Measurements from ENCODE around the gene VIM. TPM values are rescaled to one million over a fixed set of nuclear protein-coding genes. Genes with fewer than 3 reads are reported as not detected.
A peak's percentile ranks its signal among the peaks of the same experiment; 100 is the strongest.

VIM gene
- total and polyA plus RNA-seq, 10 donors = 510 to 2,377 (median 1,295) TPM

DNA sequence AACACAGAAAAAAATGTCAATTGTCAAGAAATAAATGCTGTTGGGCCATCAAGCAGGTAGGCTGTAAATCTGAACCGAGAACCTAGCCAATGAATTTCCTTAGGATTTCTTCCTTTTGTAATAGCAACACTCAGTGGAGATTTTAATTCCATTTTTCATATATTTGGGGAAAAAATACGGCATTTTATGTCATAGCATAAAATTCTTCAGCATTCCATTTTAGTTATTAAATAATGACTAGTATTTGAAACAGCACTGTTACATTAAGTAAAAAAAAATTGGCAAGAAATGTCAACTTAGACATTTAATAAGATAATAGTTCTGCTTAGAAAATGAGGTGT, 12.3 kb upstream of the VIM start:
- WGBS, 5 donors = 85 to 95% (median 91%) methylated on average over 2 of the region's 2 CpGs
- Histone ChIP-seq H3K4me1 (peaks cover 4 to 70% (median 29%) of the 10 kb centered on the region in 6 donors), H3K9me3 (no peaks in the 10 kb centered on the region), H3K27ac (peak overlapping the region; percentile 53 to 92 (median 83)), H3K36me3 (no peaks in the 10 kb centered on the region), H3K27me3 (replicated peaks in 1 of 7) (no peaks in the 10 kb centered on the region), H3K4me3 (peak overlapping the region in 1 of 8 donors; percentile 49)
- intact Hi-C loops (cut with DNase I; ENCODE audit: low total_unique reads) = no loop called here
- no peak for DNase-seq
- TF ChIP-seq POLR2AphosphoS5 (IDR thresholded peaks at IDR 0.05) (no peak), POLR2A (IDR thresholded peaks at IDR 0.05) (no peak)
- TF ChIP-seq, protein P1, sequence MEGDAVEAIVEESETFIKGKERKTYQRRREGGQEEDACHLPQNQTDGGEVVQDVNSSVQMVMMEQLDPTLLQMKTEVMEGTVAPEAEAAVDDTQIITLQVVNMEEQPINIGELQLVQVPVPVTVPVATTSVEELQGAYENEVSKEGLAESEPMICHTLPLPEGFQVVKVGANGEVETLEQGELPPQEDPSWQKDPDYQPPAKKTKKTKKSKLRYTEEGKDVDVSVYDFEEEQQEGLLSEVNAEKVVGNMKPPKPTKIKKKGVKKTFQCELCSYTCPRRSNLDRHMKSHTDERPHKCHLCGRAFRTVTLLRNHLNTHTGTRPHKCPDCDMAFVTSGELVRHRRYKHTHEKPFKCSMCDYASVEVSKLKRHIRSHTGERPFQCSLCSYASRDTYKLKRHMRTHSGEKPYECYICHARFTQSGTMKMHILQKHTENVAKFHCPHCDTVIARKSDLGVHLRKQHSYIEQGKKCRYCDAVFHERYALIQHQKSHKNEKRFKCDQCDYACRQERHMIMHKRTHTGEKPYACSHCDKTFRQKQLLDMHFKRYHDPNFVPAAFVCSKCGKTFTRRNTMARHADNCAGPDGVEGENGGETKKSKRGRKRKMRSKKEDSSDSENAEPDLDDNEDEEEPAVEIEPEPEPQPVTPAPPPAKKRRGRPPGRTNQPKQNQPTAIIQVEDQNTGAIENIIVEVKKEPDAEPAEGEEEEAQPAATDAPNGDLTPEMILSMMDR (IDR thresholded peaks at IDR 0.05 in 8 of 11, conservative IDR thresholded peaks at IDR 0.05 in 3 of 11) = no peak

DNA sequence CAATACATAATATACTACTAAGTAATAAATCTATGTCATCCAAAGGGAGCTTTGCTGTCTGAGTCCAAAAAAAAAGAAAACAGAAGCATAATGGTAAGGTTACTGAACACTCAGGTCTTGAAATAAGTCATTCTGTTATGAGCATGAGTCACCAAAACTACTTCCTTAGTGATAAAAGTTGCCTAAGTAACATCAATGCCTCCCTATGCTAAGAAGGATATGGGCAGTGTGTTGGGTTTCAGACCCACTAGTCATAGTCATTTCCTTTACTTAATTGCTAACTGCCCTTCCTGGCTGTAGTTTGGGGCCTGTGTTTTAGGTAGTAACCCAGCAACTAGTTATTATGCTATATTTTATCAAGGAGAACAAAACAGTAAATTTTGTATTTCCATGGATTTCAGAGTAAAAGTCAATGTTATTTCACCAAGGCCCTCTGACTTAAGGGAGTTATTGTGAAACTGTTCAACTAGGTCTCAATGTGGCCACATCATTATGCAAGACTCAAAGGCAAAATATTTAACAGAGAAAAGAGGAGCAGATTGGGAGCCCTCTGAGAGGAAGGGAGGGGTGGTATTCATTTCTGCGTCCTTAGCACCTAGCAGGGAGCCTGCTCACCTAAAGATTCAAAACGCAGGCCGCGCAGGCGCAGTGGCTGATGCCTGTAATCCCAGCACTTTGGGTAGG, 11.7 kb upstream of the VIM start:
- H3K9me3 ChIP-seq = no peaks in the 10 kb centered on the region
- no peak for DNase-seq
- peak overlapping the region in 1 of 8 donors; percentile 49 for H3K4me3 ChIP-seq
- TF ChIP-seq, protein P1 (IDR thresholded peaks at IDR 0.05 in 8 of 11, conservative IDR thresholded peaks at IDR 0.05 in 3 of 11) = no peak
- TF ChIP-seq POLR2A (IDR thresholded peaks at IDR 0.05) (no peak), POLR2AphosphoS5 (IDR thresholded peaks at IDR 0.05) (peak in 1 of 3 donors; percentile 41)
- 62 to 89% (median 77%) methylated on average over 5 of the region's 5 CpGs for WGBS, 5 donors
- intact Hi-C loops (cut with DNase I; ENCODE audit: low total_unique reads) = no loop called here
- H3K4me1 ChIP-seq = peaks cover 4 to 65% (median 29%) of the 10 kb centered on the region in 6 donors
- peak overlapping the region; percentile 53 to 92 (median 83) for H3K27ac ChIP-seq
- H3K36me3 ChIP-seq = no peaks in the 10 kb centered on the region
- no peaks in the 10 kb centered on the region for H3K27me3 ChIP-seq (replicated peaks in 1 of 7)

DNA sequence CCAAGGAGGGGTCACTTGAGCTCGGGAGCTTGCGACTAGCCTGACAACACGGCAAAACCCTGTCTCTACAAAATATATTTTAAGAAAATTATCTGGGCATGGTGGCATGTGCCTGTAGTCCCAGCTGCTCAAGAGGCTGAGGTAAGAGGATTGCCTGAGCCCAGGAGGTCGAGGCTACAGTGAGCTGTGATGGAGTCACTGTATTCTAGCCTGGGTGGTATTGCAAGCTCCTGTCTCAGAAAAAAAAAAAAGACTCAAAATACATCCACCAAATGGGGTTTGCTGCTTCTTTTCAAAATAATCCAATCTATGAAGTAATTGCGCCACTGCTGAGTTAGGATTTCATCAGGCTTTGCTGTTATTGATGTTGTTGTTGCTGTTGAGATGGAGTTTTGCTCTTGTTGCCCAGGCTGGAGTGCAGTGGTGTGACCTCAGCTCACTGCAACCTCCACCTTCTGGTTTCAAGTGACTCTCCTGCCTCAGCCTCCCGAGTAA, 11.1 kb upstream of the VIM start:
- Histone ChIP-seq H3K36me3 (no peaks in the 10 kb centered on the region), H3K4me1 (peaks cover 4 to 65% (median 29%) of the 10 kb centered on the region in 6 donors), H3K27me3 (replicated peaks in 1 of 7) (no peaks in the 10 kb centered on the region), H3K27ac (peak overlapping the region; percentile 53 to 92 (median 83)), H3K9me3 (no peaks in the 10 kb centered on the region), H3K4me3 (peak overlapping the region in 1 of 8 donors; percentile 49)
- intact Hi-C loops (cut with DNase I; ENCODE audit: low total_unique reads) = no loop called here
- TF ChIP-seq POLR2AphosphoS5 (IDR thresholded peaks at IDR 0.05) = no peak
- TF ChIP-seq, protein P1 (IDR thresholded peaks at IDR 0.05 in 8 of 11, conservative IDR thresholded peaks at IDR 0.05 in 3 of 11) = no peak
- no peak for TF ChIP-seq POLR2A (IDR thresholded peaks at IDR 0.05)
- DNase-seq = no peak
- WGBS, 5 donors = 61 to 88% (median 75%) methylated on average over 6 of the region's 6 CpGs

DNA sequence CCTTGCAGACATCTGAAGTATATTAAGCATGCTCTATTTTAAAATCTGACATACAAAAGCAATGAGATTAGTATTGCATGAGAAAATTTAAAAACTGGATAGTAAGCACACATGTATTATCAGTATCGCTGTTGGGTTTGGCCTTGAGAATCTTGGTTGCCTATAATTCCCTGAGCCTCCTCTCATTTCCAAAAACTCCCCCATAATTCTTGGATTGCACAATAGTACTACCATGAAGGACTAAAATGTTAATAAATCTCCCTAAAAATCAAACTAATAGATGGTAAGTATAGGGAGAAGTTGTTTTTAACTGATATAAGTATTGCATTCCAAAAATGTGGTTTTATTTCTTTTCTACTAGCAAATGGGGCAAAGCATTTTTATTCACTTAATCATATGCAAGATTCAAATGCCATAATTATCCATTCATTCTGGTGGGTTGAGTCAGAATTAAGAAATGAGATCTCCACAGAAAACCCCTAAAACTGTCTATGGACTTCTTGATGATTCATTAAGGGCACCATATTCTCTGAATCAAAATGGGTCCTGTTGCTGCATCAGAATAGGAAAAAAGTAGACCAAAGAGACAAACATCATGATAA, 10.3 kb upstream of the VIM start:
- Histone ChIP-seq H3K27me3 (replicated peaks in 1 of 7) (no peaks in the 10 kb centered on the region), H3K9me3 (no peaks in the 10 kb centered on the region), H3K27ac (peak overlapping the region in 6 of 8 donors; percentile 77 to 92 (median 88)), H3K36me3 (no peaks in the 10 kb centered on the region), H3K4me3 (peak overlapping the region in 1 of 8 donors; percentile 49), H3K4me1 (peaks cover 0 to 57% (median 26%) of the 10 kb centered on the region in 6 donors)
- intact Hi-C loops (cut with DNase I; ENCODE audit: low total_unique reads) = no loop called here
- no peak for TF ChIP-seq POLR2AphosphoS5 (IDR thresholded peaks at IDR 0.05)
- TF ChIP-seq, protein P1 (IDR thresholded peaks at IDR 0.05 in 8 of 11, conservative IDR thresholded peaks at IDR 0.05 in 3 of 11) = no peak
- TF ChIP-seq POLR2A (IDR thresholded peaks at IDR 0.05) = no peak
- no peak for DNase-seq
- 81 to 97% (median 87%) methylated on average over 1 of the region's 1 CpG for WGBS, 5 donors
